ENCODE measurements around the gene MS4A4A.
A peak's percentile ranks its signal among the peaks of the same experiment; 100 is the strongest.

Gene MS4A4A

DNA sequence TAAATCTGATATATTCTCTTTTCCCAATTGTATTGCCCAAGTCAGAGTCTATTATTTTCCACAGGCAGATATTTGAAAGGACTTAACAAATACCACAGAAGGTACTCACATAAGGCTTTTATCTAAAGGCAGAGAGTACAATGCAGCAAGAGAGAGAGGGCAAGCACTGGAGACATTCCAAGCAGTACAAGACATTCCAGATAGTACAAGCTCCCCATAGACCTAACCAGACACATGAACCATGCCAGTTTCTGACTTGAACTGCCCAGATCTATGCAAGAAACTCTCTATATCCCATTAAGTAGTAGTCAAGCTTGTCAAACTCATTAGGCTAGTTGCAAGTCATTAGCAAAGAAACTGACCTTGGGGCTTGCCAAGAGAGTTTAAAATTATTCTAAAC, 35.4 kb downstream of the MS4A4A start:
- H3K4me3 ChIP-seq (replicated peaks in 1 of 2; ENCODE audit: low read depth in 2 of 2, low read length in 2 of 2): no peak overlapping the region
- TF ChIP-seq, protein P1, sequence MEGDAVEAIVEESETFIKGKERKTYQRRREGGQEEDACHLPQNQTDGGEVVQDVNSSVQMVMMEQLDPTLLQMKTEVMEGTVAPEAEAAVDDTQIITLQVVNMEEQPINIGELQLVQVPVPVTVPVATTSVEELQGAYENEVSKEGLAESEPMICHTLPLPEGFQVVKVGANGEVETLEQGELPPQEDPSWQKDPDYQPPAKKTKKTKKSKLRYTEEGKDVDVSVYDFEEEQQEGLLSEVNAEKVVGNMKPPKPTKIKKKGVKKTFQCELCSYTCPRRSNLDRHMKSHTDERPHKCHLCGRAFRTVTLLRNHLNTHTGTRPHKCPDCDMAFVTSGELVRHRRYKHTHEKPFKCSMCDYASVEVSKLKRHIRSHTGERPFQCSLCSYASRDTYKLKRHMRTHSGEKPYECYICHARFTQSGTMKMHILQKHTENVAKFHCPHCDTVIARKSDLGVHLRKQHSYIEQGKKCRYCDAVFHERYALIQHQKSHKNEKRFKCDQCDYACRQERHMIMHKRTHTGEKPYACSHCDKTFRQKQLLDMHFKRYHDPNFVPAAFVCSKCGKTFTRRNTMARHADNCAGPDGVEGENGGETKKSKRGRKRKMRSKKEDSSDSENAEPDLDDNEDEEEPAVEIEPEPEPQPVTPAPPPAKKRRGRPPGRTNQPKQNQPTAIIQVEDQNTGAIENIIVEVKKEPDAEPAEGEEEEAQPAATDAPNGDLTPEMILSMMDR (IDR thresholded peaks at IDR 0.05; ENCODE audit: low read depth, low read length): no peak
- DNase-seq (ENCODE audit: low read depth in 2 of 2): peak; percentile 2 to 3

DNA sequence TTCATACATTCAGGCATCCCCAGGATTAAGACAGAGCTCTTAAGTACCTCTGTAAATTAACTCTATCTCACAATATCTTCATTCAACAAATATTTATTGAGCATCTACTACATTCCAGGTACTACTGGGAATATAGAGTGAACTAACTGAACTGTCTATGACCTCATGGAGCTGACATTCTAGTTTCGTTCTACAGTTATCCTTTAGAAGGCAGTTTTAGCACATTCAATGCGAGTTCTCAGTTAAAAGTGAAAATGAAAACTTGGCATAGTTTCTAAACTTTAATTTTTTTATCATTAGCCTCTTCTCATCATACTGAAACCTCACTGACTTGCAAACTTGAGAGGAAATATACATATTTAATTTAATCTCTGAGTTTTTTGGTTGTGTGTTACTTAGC, 35.9 kb downstream of the MS4A4A start:
- no peak overlapping the region for H3K4me3 ChIP-seq (replicated peaks in 1 of 2; ENCODE audit: low read depth in 2 of 2, low read length in 2 of 2)
- no peak for DNase-seq (ENCODE audit: low read depth in 2 of 2)
- TF ChIP-seq, protein P1 (IDR thresholded peaks at IDR 0.05; ENCODE audit: low read depth, low read length): no peak

DNA sequence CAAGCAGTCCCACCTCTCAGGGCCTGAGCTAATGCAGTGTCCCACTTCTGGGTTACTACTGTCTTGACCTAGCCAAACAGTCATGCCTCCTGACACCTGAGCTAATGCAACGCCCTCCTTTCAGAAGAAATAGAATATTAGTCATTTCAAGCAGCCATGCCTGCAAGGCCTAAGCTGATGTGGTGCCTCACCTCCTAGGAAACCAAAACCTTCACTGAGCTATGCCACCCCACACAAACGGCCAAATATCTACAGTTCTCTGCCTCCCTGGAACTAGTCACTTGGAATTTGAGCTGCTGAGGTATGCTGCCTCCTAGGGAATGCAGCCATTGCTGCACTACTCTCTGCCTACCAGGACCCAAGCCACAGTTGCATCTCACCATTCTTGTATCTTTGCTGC, 38.3 kb downstream of the MS4A4A start:
- TF ChIP-seq, protein P1 (IDR thresholded peaks at IDR 0.05; ENCODE audit: low read depth, low read length): no peak
- no peak overlapping the region for H3K4me3 ChIP-seq (replicated peaks in 1 of 2; ENCODE audit: low read depth in 2 of 2, low read length in 2 of 2)

DNA sequence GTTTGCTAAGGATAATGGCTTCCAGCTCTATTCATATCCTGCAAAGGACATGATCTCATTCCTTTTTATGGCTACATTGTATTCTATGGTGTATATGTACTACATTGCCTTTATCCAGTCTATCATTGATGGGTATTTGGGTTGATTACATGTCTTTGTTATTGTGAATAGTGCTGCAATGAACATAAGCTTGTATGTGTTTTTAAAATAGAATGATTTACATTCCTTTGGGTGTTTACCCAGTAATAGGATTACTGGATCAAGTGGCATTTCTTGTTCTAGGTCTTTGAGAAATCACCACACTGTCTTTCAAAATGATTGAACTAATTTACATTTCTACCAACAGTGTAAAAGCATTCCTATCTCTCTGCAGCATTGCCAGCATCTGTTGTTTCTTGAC, 40.6 kb downstream of the MS4A4A start:
- H3K4me3 ChIP-seq (replicated peaks in 1 of 2; ENCODE audit: low read depth in 2 of 2, low read length in 2 of 2): no peak overlapping the region
- no peak for DNase-seq (ENCODE audit: low read depth in 2 of 2)
- TF ChIP-seq, protein P1 (IDR thresholded peaks at IDR 0.05; ENCODE audit: low read depth, low read length): no peak

More for the DNA sequence above, 38.3 kb downstream of the MS4A4A start:
- DNase-seq (ENCODE audit: low read depth in 2 of 2): no peak

DNA sequence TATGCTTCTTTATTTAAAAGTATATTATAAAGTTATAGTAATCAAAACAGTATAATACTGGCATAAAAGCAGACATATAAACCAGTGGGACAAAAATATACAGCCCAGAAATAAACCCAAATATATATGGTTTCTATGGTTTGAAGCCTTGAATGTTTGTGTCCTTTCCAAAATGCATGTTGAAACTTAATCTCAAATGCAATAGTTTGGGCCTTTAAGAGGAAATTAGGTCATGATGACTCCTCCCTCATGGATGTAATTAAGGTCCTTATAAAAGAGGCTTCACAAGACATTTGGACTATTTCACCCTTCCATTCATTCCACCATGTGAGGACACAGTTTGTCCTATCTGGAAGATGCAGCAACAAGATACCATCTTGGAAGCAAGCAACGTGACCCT, 46.5 kb downstream of the MS4A4A start, which contains the start of gene MS4A6E:
MS4A6E (plus strand) TSS at position 301 of the 400 bp plus-strand sequence. CDS start 7,641 bp downstream, outside the sequence.
- TF ChIP-seq, protein P1 (IDR thresholded peaks at IDR 0.05; ENCODE audit: low read depth, low read length): no peak
- no peak for DNase-seq (ENCODE audit: low read depth in 2 of 2)
- H3K4me3 ChIP-seq (replicated peaks in 1 of 2; ENCODE audit: low read depth in 2 of 2, low read length in 2 of 2): no peak within 1 kb of the TSS

DNA sequence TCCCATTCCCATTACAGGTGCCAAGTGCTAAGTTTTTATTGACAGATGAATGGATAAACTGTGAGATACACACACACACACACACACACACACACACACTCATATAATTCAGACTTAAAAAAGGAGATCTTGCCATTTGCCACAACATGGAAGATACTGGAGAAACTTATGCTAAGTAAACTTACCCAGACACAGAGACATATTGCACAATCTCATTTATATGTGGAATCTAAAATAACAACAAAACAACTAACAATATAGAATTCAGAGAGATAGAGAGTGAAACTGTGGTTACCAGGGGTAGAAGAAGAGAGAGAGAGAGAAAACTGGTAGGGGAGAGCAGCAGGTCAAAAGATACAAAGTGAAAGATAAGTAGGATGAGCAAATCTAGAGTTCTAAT, 48.0 kb downstream of the MS4A4A start:
- TF ChIP-seq, protein P1 (IDR thresholded peaks at IDR 0.05; ENCODE audit: low read depth, low read length): no peak
- no peak for DNase-seq (ENCODE audit: low read depth in 2 of 2)
- H3K4me3 ChIP-seq (replicated peaks in 1 of 2; ENCODE audit: low read depth in 2 of 2, low read length in 2 of 2): no peak overlapping the region

DNA sequence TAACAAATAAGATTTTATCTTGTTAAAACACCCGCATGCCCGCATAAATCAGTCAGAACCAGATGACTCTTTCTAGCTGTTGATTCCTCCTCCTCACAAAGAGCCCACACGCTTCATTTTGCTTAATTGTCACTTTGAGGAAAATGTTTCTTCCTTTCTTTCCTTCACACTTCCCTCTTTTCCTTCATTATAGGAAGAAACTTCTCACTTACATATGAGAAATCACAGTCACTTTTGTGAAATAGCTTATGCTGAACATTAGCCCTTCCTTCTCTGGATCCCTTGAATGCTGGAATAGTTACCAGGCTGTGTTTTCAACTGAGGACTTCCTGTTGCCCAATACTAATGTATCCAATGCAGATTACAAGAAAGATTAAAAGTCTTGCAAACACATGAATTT, 52.4 kb downstream of the MS4A4A start:
- no peak for DNase-seq (ENCODE audit: low read depth in 2 of 2)
- TF ChIP-seq, protein P1 (IDR thresholded peaks at IDR 0.05; ENCODE audit: low read depth, low read length): no peak
- no peak overlapping the region for H3K4me3 ChIP-seq (replicated peaks in 1 of 2; ENCODE audit: low read depth in 2 of 2, low read length in 2 of 2)
